AG10803 (cell line): ENCODE results near the gene KCNK7.

Source experiments
- DNase-seq: peaks from one replicate; pipeline ENCODE4 v3.0.0; 2010; ENCODE audit warnings: low read depth
- H3K4me3 ChIP-seq: 2 replicates; pipeline ENCODE4 v1.5.1; 2011; ENCODE audit warnings: mild to moderate bottlenecking, low read length, control low read depth
- CTCF ChIP-seq: conservative IDR thresholded peaks from 2 replicates; pipeline ENCODE4 v1.5.1; 2011; ENCODE audit warnings: mild to moderate bottlenecking, low read length, control low read depth, inconsistent platforms

KCNK7 gene

GRCh38 chr11:65562020-65562419 is 33.6 kb downstream of the KCNK7 start:
- no peak overlapping the region for H3K4me3 ChIP-seq
- TF ChIP-seq CTCF, result no peak
- DNase-seq, result no peak

GRCh38 chr11:65560555-65561418 is 34.8 kb downstream of the KCNK7 start:
- DNase-seq, result no peak
- TF ChIP-seq CTCF, result no peak
- no peak overlapping the region for H3K4me3 ChIP-seq

DNA sequence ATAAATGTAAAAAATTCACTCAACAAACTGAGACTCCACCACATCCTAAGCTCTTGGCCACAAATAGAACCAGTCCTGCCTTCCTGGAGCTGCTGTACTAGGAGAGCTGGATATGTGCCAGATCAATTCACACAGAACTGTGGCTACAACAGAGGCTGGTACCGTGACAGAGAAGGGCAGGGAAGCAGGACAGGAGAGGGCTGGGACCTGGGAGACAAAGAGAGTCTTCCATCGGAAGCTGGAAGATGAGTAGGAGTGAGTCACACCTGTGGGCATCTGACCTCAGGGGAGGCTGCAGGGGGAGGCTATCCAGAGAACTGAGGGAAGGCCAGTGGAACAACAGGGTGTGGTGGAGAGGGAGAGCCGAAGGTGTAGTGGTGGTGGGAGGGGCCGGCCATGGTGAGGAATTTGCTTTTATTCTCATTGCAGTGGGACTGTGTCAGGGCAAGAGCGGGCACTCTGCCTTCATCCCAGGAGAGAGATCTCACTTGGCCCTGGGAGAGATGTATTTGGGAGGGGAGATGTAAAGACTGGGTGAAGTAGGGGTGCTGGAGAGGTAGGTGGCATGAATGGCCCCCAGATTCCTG is 35.6 kb downstream of the KCNK7 start:
- no peak for TF ChIP-seq CTCF
- no peak overlapping the region for H3K4me3 ChIP-seq
- DNase-seq, result peak; percentile 37

GRCh38 chr11:65559535-65559934 is 36.1 kb downstream of the KCNK7 start:
- DNase-seq, result no peak
- no peak overlapping the region for H3K4me3 ChIP-seq
- no peak for TF ChIP-seq CTCF

- TF ChIP-seq CTCF, result no peak; the same call in 1 of the 2 replicates
- H3K4me3 ChIP-seq, result peak overlapping the region; percentile 47
- DNase-seq, result peak; percentile 56
These were observed 36.6 kb downstream of the KCNK7 start for GRCh38 chr11:65558930-65559509.

DNA sequence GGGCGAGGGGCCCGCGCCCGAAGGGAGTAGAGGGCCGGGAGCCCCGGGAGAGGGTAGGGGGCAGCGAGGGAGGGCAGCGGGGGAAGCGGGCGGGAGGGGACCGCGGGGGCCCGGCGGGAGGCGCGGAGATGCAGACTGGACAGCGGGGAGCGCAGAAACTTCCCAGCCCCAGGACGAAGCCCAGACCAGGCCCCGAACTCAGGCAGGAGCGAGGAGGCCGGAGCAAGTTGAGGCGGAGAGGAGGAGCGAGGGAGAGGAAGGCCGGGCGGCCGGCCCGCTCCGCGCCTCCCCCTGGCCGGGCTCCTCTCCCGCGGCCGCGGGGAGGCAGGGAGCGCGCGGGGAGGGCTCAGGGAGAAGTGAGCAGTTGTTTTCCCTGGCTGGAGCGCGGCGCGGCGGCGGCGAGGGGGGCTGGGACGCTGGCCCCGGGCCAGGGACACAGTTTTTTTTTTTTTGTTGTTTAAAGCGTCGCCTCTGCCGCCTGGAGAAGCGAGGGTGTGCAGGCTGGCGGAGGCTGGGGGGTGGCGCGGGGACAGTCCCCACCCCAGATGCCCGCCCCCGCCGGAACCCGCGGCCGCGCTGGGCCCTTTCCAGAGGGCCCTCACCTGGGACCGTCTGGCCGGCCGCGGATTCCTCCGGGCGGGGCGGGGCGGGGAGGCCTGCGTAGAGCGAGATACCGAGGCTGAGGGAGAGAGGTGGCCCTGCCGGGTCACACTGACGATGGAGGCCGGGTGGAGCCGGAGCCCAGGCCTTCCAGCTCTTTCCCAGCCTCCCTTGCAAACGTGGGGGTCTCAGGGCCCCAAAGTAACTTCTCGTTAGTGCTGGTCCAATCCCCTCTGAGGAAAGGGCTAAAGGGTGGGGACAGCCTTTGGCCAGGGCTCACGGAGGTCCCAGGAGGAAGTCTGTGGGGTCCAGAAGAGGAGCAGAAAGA is 37.3 kb downstream of the KCNK7 start, which contains the start of gene LTBP3:
Gene LTBP3, minus strand, starts transcription at position 358 of the 928 bp plus-strand sequence. CDS start 400 bp downstream, outside the sequence.
- peak; percentile 84 for DNase-seq
- no peak for TF ChIP-seq CTCF
- peak within 1 kb of the TSS; percentile 71 for H3K4me3 ChIP-seq
